Lung microvascular endothelial cell (primary cell): ENCODE measurements around the gene PADI4. TPM values are rescaled to one million over a fixed set of nuclear protein-coding genes. Genes with fewer than 3 reads are reported as not detected.

Experiments
- DNase-seq, 2 donors: peaks; one replicate each; pipeline versions ENCODE4 v3.0.0 to v3.0.0-alpha.2; 2010; ENCODE audit warnings: low read depth in 2 of 2
- total RNA-seq: library from RNA; depleted of rRNA; stranded (reverse); fragments of >200 nt; gene quantifications from 2 replicates; pipeline ENCODE4 v1.2.1, GENCODE V29; 2014

The PADI4 gene
- total RNA-seq, 1 donor from 2014 or later = not detected

GRCh38 chr1:17281775-17282181, 26.2 kb upstream of the PADI4 start:
- no peak for DNase-seq

- no peak for DNase-seq
Measured at GRCh38 chr1:17282836-17283235, 25.2 kb upstream of the PADI4 start.

- no peak for DNase-seq
Measured at GRCh38 chr1:17286646-17287045, 21.4 kb upstream of the PADI4 start.

GRCh38 chr1:17287130-17287776, 20.7 kb upstream of the PADI4 start:
- no peak for DNase-seq

GRCh38 chr1:17289721-17290120, 18.3 kb upstream of the PADI4 start:
- peak in 1 of 2 donors; percentile 19 for DNase-seq

GRCh38 chr1:17290553-17290952, 17.4 kb upstream of the PADI4 start:
- no peak for DNase-seq

GRCh38 chr1:17292299-17293160, 15.5 kb upstream of the PADI4 start:
- no peak for DNase-seq

- DNase-seq = no peak
Measured at GRCh38 chr1:17293681-17294425, 14.1 kb upstream of the PADI4 start.

GRCh38 chr1:17295292-17295691, 12.7 kb upstream of the PADI4 start:
- DNase-seq = no peak

- DNase-seq = no peak
Measured at GRCh38 chr1:17296086-17296485, 11.9 kb upstream of the PADI4 start.

GRCh38 chr1:17297991-17298390, 10.0 kb upstream of the PADI4 start:
- no peak for DNase-seq

GRCh38 chr1:17301767-17302166, 6.2 kb upstream of the PADI4 start:
- no peak for DNase-seq

- DNase-seq = no peak
Measured at GRCh38 chr1:17304151-17304825, 3.7 kb upstream of the PADI4 start.

GRCh38 chr1:17304826-17305175, 3.2 kb upstream of the PADI4 start:
- no peak for DNase-seq

- no peak for DNase-seq
Measured at GRCh38 chr1:17305576-17306095, 2.4 kb upstream of the PADI4 start.

- no peak for DNase-seq
Measured at GRCh38 chr1:17306407-17306806, 1.6 kb upstream of the PADI4 start.

- no peak for DNase-seq
Measured at GRCh38 chr1:17306921-17307320, 1.1 kb upstream of the PADI4 start.

- DNase-seq = no peak
Measured at GRCh38 chr1:17307329-17307728, 668 bp upstream of the PADI4 start.

- no peak for DNase-seq
Measured at GRCh38 chr1:17308593-17308992, 596 bp downstream of the PADI4 start.

GRCh38 chr1:17309426-17310067, 1.6 kb downstream of the PADI4 start:
- no peak for DNase-seq

GRCh38 chr1:17310068-17310640, 2.2 kb downstream of the PADI4 start:
- no peak for DNase-seq
